ENCODE data around the gene SLC38A11.
A peak's percentile ranks its signal among the peaks of the same experiment; 100 is the strongest.
"Not testable (repeated sequence)": the region's sequence is repeated elsewhere in the genome, so short reads cannot be mapped to it uniquely, and the experiment has no call there.

The SLC38A11 gene

DNA sequence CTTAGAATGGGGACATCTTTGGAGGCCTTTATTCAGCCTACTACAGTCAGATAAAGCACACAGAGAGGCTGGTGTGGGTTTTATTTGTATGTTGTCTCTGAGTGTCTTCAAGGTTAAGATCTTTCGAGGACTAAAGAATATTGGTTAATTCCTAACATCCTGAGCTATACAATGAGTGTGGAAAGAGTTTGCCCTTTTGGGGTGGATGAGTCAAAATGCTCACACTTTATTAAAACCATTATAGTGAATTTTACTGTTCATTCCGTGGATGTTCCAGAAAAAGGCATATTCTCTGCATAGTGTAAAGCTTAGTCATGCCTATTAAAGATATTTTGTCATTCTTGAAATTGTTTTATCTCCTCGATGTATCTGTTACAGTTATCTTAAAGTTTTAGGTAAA lies 29.1 kb upstream of the SLC38A11 start:
- peak; percentile 32 for FAIRE-seq
- DNase-seq (ENCODE audit: insufficient read length, low spot score), result no peak
- TF ChIP-seq, protein P1, sequence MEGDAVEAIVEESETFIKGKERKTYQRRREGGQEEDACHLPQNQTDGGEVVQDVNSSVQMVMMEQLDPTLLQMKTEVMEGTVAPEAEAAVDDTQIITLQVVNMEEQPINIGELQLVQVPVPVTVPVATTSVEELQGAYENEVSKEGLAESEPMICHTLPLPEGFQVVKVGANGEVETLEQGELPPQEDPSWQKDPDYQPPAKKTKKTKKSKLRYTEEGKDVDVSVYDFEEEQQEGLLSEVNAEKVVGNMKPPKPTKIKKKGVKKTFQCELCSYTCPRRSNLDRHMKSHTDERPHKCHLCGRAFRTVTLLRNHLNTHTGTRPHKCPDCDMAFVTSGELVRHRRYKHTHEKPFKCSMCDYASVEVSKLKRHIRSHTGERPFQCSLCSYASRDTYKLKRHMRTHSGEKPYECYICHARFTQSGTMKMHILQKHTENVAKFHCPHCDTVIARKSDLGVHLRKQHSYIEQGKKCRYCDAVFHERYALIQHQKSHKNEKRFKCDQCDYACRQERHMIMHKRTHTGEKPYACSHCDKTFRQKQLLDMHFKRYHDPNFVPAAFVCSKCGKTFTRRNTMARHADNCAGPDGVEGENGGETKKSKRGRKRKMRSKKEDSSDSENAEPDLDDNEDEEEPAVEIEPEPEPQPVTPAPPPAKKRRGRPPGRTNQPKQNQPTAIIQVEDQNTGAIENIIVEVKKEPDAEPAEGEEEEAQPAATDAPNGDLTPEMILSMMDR (IDR thresholded peaks at IDR 0.05; ENCODE audit: insufficient read depth, missing control alignments), result no peak

DNA sequence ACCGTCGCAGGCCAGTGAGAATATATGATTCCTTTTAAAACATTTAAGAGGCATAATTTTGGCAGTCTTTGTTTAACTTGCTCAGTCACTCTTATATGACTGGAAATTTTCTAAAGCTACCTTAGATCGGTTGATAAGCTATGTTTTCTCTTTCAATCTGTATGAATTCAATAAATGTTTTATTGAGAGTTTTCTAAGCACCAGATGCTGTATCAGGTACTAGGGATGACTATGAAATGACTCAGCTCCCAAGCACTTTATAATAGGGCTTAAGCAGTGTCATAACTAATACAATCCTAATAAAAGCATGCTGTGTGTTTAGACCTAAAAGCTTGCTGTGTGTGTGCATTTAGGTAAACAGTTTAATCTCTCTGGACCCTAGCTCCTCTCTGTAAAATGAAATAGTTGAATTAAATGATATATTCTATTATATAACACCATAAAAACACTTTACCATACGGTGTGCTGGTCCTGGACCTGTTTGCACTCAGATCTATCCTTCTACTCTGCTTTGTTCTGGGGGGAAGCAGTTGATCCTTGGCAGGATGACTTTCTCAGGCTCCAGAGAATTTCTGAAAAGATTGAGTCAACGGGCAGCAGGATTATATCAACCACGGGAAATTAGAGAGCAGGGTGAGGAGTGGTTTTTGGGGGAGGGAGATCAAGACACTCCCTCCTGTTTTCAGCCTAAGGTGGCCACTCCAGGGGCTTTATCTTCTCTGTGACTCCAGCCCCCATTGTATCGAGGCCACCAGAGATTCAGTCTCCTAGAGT lies 26.1 kb upstream of the SLC38A11 start:
- no peak for FAIRE-seq
- TF ChIP-seq, protein P1 (IDR thresholded peaks at IDR 0.05; ENCODE audit: insufficient read depth, missing control alignments), result no peak
- no peak for DNase-seq (ENCODE audit: insufficient read length, low spot score)

DNA sequence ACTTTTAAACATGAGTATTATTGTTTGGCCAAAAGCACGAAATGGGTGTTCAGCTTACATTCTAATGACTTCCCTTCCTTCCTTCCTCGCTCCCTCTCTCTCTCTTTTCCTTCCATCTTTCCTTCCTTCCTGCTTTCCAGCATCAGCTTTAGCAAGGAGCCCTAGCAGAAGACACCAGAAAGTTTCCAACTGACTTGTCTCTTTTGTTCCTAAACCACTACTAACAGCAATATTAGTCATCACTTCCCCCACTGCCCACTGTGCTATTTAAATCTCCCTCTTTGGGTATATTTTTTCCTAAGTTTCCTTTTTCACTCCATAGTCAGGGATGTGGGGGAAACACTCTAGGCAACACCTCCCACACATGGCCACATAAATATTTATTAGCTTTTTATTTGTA lies 25.4 kb upstream of the SLC38A11 start:
- FAIRE-seq, result not testable (repeated sequence)

DNA sequence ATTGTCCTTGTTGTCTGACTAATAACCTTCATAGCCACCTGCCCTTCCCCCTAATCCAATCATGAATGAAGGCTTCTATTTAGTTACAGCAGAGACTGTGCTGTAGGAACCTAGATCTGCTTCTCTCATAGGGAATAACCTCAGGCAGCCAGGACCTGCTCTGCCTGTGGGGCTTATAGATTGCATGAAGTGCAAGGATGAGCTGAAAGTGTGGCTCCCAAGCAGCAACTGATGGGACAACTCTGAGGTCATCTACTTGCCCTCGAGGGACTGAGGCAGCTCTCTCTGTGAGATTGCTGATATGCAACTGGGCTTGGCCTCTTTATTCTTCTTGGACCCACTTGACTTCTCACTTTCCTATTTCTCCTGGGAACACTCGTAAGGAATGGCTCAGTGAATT lies 23.8 kb upstream of the SLC38A11 start:
- DNase-seq (ENCODE audit: insufficient read length, low spot score) (no peak), FAIRE-seq (no peak)
- TF ChIP-seq, protein P1 (IDR thresholded peaks at IDR 0.05; ENCODE audit: insufficient read depth, missing control alignments), result no peak

More for the DNA sequence above, 25.4 kb upstream of the SLC38A11 start:
- DNase-seq (ENCODE audit: insufficient read length, low spot score), result not testable (repeated sequence)

DNA sequence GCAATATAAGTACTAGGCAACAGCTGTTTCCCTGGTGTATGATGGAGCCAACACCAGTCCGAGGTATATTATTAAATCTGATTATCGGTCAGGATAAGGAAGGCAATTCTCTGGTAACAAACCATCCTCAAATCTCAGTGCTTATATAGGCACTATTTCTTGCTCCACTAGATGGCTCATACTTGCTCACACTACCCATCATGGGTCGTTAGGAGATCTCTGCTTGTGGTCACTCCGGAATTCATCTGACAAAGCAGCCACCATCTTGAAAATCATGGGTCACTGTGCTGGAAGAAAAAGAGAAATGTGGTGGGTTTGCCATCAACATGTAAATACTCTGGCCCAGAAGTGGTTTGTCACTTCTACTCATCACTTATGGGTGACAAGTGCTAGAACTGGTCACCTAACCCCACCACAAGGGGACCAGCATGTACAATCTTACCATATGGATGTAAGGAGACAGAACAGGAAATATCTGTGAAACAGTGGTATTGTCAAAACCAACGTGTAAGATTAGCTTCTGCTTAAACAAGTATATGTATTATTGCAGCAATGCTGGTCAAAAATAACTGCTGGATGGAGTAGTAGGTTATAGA lies 21.6 kb upstream of the SLC38A11 start:
- FAIRE-seq; DNase-seq (ENCODE audit: insufficient read length, low spot score): not testable (repeated sequence)

DNA sequence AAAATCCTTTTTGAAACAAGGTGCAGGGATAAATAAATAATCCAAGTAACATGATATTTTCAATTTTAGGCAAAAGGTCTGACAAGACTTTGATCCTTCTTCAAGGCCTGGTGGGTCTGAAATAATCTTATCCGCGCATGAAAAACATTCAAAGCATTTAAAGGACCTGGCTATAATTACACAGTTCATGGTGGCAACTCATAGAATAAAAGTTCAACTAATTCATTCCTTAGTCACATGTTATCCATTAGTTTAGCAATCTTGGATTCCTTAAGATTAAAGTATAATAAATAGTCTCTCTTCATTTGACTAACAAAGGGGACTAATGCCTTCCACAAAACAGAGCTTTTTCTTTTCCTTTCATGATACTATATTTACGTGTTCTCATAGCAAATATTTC lies 21.0 kb upstream of the SLC38A11 start:
- TF ChIP-seq, protein P1 (IDR thresholded peaks at IDR 0.05; ENCODE audit: insufficient read depth, missing control alignments), result no peak
- DNase-seq (ENCODE audit: insufficient read length, low spot score), result no peak
- no peak for FAIRE-seq

DNA sequence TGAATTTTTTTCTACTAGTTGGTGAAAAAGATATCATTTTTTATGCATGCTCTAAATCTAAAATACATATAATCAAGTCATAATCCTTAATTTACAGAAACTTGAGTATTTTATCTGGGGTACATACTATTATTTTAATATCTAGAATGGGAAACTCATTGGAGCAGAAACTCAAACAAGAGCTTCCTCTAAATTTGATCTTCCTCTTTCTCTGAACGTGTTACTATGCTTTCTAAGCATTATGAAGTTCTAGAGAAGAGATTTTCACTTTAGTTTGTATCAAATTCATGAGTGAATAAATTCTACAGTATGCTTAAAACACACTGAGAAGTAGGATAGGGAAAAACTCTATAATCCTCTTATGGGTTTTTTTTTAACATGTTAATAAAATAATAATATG lies 20.6 kb upstream of the SLC38A11 start:
- FAIRE-seq (peak; percentile 61), DNase-seq (ENCODE audit: insufficient read length, low spot score) (no peak)
- TF ChIP-seq, protein P1 (IDR thresholded peaks at IDR 0.05; ENCODE audit: insufficient read depth, missing control alignments), result no peak

DNA sequence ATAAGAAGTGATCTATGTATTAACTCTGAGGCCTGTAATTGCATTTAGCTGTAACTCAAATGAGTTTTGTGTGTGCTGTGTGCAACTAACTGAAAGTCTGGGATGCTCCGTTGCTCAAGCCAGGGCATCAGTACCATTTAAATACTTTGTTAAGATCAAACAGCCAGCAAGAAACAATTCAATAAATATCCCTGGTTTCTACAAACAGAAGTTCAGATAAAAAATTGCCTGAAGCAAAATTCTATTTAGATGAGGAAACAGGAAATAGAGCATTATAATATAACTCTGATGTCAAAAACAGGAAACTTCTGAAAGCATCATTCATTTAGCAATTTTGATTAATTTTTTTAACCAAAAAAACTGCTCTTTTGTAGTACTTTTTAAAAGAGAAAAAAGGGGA lies 18.9 kb upstream of the SLC38A11 start:
- no peak for DNase-seq (ENCODE audit: insufficient read length, low spot score)
- TF ChIP-seq, protein P1 (IDR thresholded peaks at IDR 0.05; ENCODE audit: insufficient read depth, missing control alignments), result no peak
- FAIRE-seq, result no peak

All from D721Med (cell line).